Ishikawa (cell line): Measurements from ENCODE around the gene PTPRM.

ENCODE experiments used
- CEBPB ChIP-seq: IDR thresholded peaks from 2 replicates; pipeline ENCODE4 v1.6.1; 2012
- CREB1 ChIP-seq: IDR thresholded peaks from 2 replicates; pipeline ENCODE4 v1.6.1; 2012; ENCODE audit warnings: low read depth
- EGR1 ChIP-seq: IDR thresholded peaks from 2 replicates; pipeline ENCODE4 v1.6.1; 2012
- EP300 ChIP-seq: IDR thresholded peaks from 2 replicates; pipeline ENCODE4 v1.6.1; 2012; ENCODE audit warnings: borderline replicate concordance
- FOXM1 ChIP-seq: IDR thresholded peaks from 2 replicates; pipeline ENCODE4 v1.6.1; 2012; ENCODE audit warnings: low read depth, borderline replicate concordance
- NFIC ChIP-seq: IDR thresholded peaks from 2 replicates; pipeline ENCODE4 v1.6.1; 2012
- RAD21 ChIP-seq: IDR thresholded peaks from 2 replicates; pipeline ENCODE4 v1.6.1; 2012; ENCODE audit warnings: low read depth
- TAF1 ChIP-seq: IDR thresholded peaks from 2 replicates; pipeline ENCODE4 v1.6.1; 2012; ENCODE audit warnings: low read depth, mild to moderate bottlenecking
- TCF12 ChIP-seq: IDR thresholded peaks from 2 replicates; pipeline ENCODE4 v1.6.1; 2012; ENCODE audit warnings: low read depth
- TEAD4 ChIP-seq: IDR thresholded peaks from 2 replicates; pipeline ENCODE4 v1.6.1; 2012
- YY1 ChIP-seq: IDR thresholded peaks from 2 replicates; pipeline ENCODE4 v1.6.1; 2012; ENCODE audit warnings: low read depth
- ZBTB7A ChIP-seq: IDR thresholded peaks from 2 replicates; pipeline ENCODE4 v1.6.1; 2012; ENCODE audit warnings: low read depth
- TF ChIP-seq, protein P1 (sequence below): IDR thresholded peaks from 2 replicates; pipeline ENCODE4 v1.6.1; 2012; ENCODE audit warnings: low read depth, mild to moderate bottlenecking
- TF ChIP-seq, protein P2 (sequence below): IDR thresholded peaks from 2 replicates; pipeline ENCODE4 v1.6.1; 2012
- TF ChIP-seq, protein P3 (sequence below): IDR thresholded peaks from 2 replicates; pipeline ENCODE4 v1.6.1; 2012

PTPRM gene

DNA sequence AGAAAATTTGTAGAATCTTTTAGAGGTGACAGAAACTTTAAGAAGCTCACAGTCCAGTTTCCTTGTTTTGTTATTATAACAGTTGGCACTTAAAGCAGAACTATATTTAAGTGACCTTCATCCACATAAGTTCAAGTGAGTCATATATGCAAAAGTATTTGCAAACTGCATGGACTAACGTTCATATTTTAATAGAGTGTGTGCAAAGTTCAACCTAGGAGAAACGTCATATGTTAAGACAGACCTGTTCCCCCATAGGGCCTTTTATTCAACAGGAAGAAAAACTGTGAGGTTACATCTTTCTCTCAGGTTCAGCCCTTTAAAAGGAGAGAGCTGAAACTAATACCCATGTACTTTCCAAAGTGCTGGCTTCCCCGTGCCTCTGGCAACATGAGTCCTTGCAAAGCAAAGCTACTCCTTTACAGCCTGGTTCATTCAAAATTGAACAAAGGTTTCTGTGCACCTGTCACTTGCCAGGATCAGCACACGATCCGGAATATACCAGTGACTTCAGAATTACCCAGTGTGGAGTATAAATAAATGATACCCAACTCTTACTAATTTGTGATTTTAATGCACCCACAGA, 762.2 kb downstream of the PTPRM start:
- TF ChIP-seq, protein P1, sequence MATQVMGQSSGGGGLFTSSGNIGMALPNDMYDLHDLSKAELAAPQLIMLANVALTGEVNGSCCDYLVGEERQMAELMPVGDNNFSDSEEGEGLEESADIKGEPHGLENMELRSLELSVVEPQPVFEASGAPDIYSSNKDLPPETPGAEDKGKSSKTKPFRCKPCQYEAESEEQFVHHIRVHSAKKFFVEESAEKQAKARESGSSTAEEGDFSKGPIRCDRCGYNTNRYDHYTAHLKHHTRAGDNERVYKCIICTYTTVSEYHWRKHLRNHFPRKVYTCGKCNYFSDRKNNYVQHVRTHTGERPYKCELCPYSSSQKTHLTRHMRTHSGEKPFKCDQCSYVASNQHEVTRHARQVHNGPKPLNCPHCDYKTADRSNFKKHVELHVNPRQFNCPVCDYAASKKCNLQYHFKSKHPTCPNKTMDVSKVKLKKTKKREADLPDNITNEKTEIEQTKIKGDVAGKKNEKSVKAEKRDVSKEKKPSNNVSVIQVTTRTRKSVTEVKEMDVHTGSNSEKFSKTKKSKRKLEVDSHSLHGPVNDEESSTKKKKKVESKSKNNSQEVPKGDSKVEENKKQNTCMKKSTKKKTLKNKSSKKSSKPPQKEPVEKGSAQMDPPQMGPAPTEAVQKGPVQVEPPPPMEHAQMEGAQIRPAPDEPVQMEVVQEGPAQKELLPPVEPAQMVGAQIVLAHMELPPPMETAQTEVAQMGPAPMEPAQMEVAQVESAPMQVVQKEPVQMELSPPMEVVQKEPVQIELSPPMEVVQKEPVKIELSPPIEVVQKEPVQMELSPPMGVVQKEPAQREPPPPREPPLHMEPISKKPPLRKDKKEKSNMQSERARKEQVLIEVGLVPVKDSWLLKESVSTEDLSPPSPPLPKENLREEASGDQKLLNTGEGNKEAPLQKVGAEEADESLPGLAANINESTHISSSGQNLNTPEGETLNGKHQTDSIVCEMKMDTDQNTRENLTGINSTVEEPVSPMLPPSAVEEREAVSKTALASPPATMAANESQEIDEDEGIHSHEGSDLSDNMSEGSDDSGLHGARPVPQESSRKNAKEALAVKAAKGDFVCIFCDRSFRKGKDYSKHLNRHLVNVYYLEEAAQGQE, result no peak
- no peak for TF ChIP-seq NFIC
- TF ChIP-seq TCF12, result no peak
- no peak for TF ChIP-seq EP300
- no peak for TF ChIP-seq FOXM1
- no peak for TF ChIP-seq ZBTB7A
- no peak for TF ChIP-seq CEBPB
- no peak for TF ChIP-seq CREB1
- no peak for TF ChIP-seq EGR1
- TF ChIP-seq, protein P2, sequence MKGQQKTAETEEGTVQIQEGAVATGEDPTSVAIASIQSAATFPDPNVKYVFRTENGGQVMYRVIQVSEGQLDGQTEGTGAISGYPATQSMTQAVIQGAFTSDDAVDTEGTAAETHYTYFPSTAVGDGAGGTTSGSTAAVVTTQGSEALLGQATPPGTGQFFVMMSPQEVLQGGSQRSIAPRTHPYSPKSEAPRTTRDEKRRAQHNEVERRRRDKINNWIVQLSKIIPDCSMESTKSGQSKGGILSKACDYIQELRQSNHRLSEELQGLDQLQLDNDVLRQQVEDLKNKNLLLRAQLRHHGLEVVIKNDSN, result no peak

DNA sequence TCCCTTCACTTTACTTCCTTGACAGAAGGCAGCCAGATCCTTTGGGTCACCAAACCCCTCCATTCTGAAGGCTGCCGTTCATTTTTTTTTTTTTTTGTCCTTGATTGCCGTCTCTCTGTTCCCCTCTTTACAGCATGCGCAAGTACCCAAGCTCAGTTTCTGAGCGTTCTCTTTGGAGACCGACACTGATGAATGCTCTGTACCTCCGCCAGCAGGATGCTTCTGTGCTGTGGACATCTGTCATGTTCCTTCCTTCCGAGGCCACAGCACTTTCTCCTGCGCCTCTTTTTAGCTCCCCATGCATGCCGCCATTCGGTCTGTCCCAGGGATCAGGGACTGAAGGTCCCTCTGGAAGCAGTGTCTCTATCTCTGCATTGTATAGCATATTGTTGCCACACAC, 763.5 kb downstream of the PTPRM start:
- TF ChIP-seq EGR1 (no peak), CEBPB (no peak), TAF1 (no peak), FOXM1 (no peak), CREB1 (no peak), ZBTB7A (no peak), NFIC (no peak), EP300 (no peak), YY1 (no peak), TEAD4 (no peak), RAD21 (no peak), TCF12 (no peak)
- TF ChIP-seq, protein P1, result no peak
- TF ChIP-seq, protein P2, result no peak
- TF ChIP-seq, protein P3, sequence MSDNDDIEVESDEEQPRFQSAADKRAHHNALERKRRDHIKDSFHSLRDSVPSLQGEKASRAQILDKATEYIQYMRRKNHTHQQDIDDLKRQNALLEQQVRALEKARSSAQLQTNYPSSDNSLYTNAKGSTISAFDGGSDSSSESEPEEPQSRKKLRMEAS, result no peak

DNA sequence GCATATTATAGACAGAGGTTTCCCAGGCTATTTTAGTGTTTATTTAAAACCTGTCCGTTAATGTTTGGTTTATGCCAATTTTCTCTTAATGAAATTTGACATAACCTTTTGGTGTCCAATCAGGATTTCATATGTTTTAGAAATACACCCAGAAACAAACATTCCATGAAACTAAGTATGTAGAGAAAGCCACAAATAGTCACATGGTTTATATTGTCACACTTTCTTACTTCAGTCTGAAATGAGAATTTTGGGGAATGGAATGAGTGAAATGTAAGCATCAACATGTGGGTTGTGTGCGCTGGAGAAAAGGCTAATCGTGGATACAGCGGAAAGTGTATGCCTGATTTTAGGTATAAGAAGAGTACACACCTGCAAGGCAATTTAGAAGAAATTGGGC, 765.2 kb downstream of the PTPRM start:
- TF ChIP-seq TCF12, result no peak
- TF ChIP-seq FOXM1, result no peak
- TF ChIP-seq TAF1, result no peak
- TF ChIP-seq, protein P3, result no peak
- no peak for TF ChIP-seq EP300
- no peak for TF ChIP-seq NFIC
- no peak for TF ChIP-seq RAD21
- TF ChIP-seq YY1, result no peak
- TF ChIP-seq EGR1, result no peak
- no peak for TF ChIP-seq CREB1
- TF ChIP-seq TEAD4, result no peak
- no peak for TF ChIP-seq CEBPB
- TF ChIP-seq, protein P1, result no peak
- TF ChIP-seq, protein P2, result no peak
- TF ChIP-seq ZBTB7A, result no peak

DNA sequence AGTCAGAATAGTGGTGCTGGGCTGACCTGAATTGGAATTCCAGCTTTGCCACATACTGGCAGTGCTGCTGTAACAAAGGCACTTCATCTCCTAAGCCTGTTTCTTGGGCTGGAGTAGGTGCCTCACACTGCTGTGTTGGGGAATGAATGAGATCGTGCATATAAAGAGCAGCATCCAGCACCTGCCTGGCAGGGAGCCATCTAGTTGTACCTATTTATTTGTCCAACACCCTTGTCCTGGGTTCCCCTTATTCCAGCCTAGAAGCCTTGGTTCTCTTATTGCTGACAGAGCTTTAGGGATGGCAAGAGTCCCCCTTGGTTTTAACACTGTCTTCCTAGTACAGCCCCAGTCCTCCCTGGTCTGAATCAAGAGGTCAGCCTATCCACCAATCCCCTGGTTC, 766.8 kb downstream of the PTPRM start:
- no peak for TF ChIP-seq CREB1
- TF ChIP-seq RAD21, result no peak
- TF ChIP-seq FOXM1, result no peak
